ES-I3 (cell line): Measurements from ENCODE around the gene IL2RA.

Source experiments
- H3K36me3 ChIP-seq: 2 replicates; pipeline ENCODE4 v1.6.1; 2013; ENCODE audit warnings: mild to moderate bottlenecking, low read length, control low read depth, moderate library complexity; ENCODE audit not compliant: insufficient read depth
- H3K4me1 ChIP-seq: 2 replicates; pipeline ENCODE4 v1.6.1; 2013; ENCODE audit warnings: mild to moderate bottlenecking, control low read depth, low read length; ENCODE audit not compliant: insufficient read depth
- H3K9ac ChIP-seq: 2 replicates; pipeline ENCODE4 v1.6.1; 2013; ENCODE audit warnings: low read depth, mild to moderate bottlenecking, low read length, moderate library complexity
- H3K9me3 ChIP-seq: 2 replicates; pipeline ENCODE4 v1.6.1; 2013; ENCODE audit warnings: mild to moderate bottlenecking, low read length, moderate library complexity; ENCODE audit not compliant: control insufficient read depth, insufficient read depth

Gene IL2RA

DNA sequence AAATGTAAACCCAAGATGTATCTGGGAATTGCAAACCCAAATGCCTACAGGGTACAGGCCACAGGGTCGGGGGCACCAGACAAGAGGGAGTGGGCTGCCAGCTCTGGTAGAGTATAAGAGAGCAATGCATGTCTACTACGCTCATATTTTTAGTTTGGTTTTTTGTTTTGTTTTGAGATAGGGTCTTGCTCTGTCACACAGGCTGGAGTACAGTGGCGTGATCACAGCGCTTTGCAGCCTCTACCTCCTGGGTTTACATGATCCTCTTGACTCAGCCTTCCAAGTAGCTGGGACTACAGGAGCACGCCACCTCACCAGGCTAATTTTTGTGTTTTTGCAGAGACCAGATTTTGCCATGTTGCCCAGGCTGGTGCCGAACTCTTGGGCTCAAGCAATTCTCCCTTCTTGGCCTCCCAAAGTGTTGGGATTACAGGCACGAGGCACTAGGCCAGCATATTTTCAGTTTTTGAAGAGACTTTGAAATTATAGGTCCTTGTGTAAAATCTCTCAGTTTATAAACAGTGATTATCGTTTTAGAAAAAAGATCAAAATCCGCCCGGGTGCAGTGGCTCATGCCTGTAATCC is 73.7 kb downstream of the IL2RA start:
- no peak overlapping the region for H3K9ac ChIP-seq
- H3K36me3 ChIP-seq = no peaks in the 10 kb centered on the region
- no peaks in the 10 kb centered on the region for H3K4me1 ChIP-seq
- peaks cover 5% of the 10 kb centered on the region; the same call in 1 of the 2 replicates for H3K9me3 ChIP-seq

GRCh38 chr10:5987747-5988146 is 74.4 kb downstream of the IL2RA start:
- Histone ChIP-seq H3K36me3 (no peaks in the 10 kb centered on the region), H3K9ac (no peak overlapping the region), H3K9me3 (0 out of 2 replicates have a peak, but pooled peaks cover 2% of the 10 kb centered on the region), H3K4me1 (no peaks in the 10 kb centered on the region)

DNA sequence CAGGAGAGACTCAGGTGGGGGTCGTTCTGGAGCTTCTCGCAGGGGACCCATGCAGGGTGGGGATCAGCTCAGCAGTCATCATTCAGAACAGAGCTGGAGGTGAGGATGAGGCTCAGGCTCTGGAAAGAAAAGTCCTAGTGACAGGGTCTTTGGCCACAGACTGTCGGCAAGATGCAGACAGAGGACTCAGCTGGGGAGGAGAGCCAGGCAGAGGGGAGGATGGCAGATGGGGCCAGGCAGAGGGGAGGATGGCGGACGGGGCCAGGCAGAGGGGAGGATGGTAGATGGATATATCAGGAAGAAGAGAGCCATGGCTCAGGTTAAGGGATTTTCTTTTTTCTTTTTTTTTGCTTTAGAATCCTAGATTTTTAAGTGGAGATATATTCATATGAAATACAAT is 77.1 kb downstream of the IL2RA start:
- Histone ChIP-seq H3K9me3 (no peaks in the 10 kb centered on the region), H3K36me3 (no peaks in the 10 kb centered on the region), H3K9ac (no peak overlapping the region)

GRCh38 chr10:5983774-5984173 is 78.4 kb downstream of the IL2RA start:
- Histone ChIP-seq H3K36me3 (no peaks in the 10 kb centered on the region), H3K4me1 (no peaks in the 10 kb centered on the region), H3K9ac (no peak overlapping the region), H3K9me3 (no peaks in the 10 kb centered on the region)

More for the DNA sequence above, 77.1 kb downstream of the IL2RA start:
- H3K4me1 ChIP-seq = no peaks in the 10 kb centered on the region

GRCh38 chr10:5981529-5981928 is 80.6 kb downstream of the IL2RA start:
- Histone ChIP-seq H3K4me1 (no peaks in the 10 kb centered on the region), H3K9ac (no peak overlapping the region), H3K36me3 (no peaks in the 10 kb centered on the region), H3K9me3 (no peaks in the 10 kb centered on the region)

- no peaks in the 10 kb centered on the region for H3K4me1 ChIP-seq
- H3K9ac ChIP-seq = peak overlapping the region; percentile 89
- no peaks in the 10 kb centered on the region for H3K36me3 ChIP-seq
- no peaks in the 10 kb centered on the region for H3K9me3 ChIP-seq
Measured at GRCh38 chr10:5978230-5978489, 84.0 kb downstream of the IL2RA start.

DNA sequence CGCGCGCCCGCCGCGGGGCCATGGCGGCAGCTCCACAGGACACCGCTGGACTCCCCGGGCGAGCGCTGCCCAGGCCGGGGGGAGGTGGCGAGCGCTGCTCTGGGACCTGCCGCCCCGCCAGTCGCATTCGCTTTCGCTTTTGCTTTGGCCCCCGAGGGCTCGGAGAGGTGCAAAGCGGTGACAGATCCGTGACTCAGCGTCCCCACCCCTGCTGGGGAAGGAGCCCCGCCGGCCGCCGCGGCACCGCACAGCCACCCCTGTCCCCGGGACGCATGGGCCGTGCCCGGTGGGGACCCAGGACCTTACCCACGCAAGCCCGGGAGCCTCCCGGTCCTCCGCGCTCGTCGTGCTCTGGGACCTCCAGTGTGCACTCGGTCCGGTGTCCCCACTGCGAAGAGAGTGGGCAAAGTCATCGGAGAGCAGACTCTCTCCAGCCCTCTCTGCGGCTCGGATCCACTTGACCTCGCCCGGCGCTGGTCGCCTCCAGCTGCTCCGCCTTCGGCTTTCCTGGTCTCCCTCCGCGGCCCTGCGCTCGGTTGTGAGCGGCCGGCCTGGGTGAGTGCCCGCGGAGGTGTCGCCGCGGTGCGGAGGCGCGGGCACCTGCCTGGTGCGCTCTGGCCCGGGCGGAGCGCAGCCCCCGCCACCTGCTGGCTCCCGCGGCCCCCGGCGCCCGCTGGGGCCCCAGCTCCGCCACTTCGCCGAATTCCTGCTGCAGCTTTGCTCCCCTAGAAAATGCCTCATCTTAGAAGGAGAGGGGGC is 84.5 kb downstream of the IL2RA start, which contains the start of gene IL15RA:
Gene IL15RA, minus strand, starts transcription at position 73 of the 759 bp plus-strand sequence. Its CDS starts 51 bp downstream, at position 22.
- Histone ChIP-seq H3K9me3 (no peaks in the 10 kb centered on the region), H3K36me3 (no peaks in the 10 kb centered on the region), H3K9ac (peak within 1 kb of the TSS; percentile 89), H3K4me1 (no peaks in the 10 kb centered on the region)

DNA sequence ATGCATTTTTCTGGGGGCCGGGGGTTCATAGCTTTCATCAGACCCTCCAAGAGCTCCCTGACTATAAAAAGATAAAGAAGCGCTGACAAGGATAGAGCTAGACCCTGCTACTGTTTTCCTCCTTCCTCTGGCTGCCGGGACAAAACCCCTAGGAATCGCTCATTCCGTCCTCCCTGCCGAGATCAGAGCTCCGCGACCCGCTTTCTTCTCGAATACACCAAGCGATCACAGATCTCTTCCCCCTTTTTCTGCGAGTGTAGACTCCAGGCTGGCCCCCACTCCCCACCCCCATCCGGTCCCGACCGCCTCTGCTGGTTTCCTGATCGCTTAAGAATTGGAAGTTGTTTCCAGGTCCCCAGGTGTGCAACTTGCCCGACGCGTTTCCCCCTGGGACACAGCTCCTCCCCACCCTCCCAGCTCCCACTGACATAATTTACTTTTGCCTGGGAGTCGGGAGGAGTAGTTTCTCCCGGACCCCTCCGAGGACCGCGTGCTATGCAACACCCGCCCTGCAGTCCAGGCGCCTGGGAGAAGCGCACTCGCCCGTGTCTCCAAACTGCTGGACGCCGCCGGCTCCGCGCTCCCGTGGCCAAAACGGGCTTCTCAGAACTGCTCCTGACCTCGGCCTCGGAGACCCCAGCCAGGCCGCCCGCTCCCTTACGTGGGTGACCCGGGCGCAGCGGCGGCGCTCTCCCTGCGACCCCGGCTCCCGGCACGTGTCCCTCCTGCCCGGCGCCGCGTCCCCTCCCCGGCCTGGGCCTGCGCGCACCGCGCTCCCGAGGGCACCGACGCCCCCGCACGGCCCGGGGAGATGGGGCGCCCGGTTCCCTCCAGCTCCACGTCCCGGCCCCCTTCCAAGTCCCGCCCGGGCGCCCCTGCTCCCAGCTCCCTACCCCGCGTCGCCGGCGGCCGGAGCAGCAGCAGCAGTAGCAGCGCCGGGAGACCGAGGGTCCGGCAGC is 85.4 kb downstream of the IL2RA start:
- no peaks in the 10 kb centered on the region for H3K36me3 ChIP-seq
- no peaks in the 10 kb centered on the region for H3K4me1 ChIP-seq
- peak overlapping the region; percentile 89 for H3K9ac ChIP-seq
- H3K9me3 ChIP-seq = no peaks in the 10 kb centered on the region

DNA sequence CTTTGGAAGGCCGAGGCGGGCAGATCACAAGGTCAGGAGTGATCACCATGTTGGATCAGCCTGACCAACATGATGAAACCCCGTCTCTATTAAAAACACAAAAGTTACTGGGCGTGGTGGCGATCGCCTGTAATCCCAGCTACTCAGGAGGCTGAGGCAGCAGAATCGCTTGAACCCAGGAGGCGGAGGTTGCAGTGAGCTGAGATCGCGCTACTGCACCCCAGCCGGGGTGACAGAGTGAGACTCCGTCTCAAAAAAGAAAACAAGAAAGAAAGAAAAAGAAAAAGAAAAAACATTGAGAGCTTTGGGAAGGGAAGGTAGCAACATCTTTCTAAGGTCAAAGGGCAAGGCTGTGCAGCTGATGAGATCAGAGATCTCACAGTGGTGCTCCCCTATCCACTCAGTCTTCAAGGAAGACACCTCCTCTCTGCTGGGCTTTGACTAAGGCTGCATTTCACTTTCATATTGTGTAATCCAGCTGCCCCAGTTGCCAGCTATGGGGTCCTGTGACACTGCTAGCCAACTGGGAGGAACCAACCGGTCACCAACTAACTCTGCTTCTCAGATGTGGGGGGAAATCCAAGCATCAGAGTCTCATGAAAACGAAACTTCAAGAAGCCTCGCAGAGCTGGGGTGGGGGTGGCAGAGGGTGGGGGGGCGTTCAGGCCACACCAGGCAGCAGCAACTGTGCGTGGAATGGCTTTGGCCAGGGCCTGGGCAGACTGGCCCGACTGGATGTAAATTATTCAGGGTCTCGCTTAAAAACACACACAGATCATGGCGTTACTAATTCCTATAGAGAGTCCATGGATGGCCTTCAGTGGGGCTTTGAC is 86.3 kb downstream of the IL2RA start:
- Histone ChIP-seq H3K4me1 (no peaks in the 10 kb centered on the region), H3K36me3 (no peaks in the 10 kb centered on the region), H3K9ac (peak overlapping the region; percentile 89; the same call in 1 of the 2 replicates), H3K9me3 (no peaks in the 10 kb centered on the region)

GRCh38 chr10:5973069-5973468 is 89.1 kb downstream of the IL2RA start:
- H3K4me1 ChIP-seq = no peaks in the 10 kb centered on the region
- H3K9me3 ChIP-seq = no peaks in the 10 kb centered on the region
- H3K36me3 ChIP-seq = no peaks in the 10 kb centered on the region
- no peak overlapping the region for H3K9ac ChIP-seq

GRCh38 chr10:5971886-5972285 is 90.3 kb downstream of the IL2RA start:
- no peaks in the 10 kb centered on the region for H3K9me3 ChIP-seq
- no peaks in the 10 kb centered on the region for H3K36me3 ChIP-seq
- no peaks in the 10 kb centered on the region for H3K4me1 ChIP-seq
- no peak overlapping the region for H3K9ac ChIP-seq

DNA sequence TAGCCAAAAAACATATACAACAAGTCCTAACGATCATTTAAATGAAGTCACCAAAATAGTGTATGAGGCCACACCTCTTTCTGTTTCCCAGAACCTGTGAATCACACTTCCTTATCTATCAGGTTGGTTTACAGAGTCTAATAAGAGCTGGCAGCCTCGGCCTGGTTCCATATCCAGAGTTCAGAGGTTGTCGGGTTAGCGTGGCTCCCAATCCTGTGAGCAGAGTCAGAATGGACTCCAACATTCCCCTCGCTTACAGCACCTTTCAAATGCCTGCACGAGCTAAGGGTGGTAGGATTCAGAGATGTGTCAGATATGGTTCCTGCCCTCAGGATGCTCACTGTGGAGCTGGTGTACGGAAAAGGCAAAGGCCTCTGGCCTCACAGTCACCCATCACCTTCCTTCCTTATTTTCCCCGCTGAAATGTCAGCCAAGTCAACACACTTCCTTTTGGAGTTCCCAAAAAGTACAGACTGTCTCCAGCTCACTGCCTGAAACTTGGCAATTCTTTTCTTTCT is 90.8 kb downstream of the IL2RA start:
- Histone ChIP-seq H3K9me3 (no peaks in the 10 kb centered on the region), H3K36me3 (no peaks in the 10 kb centered on the region), H3K9ac (no peak overlapping the region), H3K4me1 (no peaks in the 10 kb centered on the region)

- H3K36me3 ChIP-seq = no peaks in the 10 kb centered on the region
- no peaks in the 10 kb centered on the region for H3K9me3 ChIP-seq
- no peak overlapping the region for H3K9ac ChIP-seq
- H3K4me1 ChIP-seq = no peaks in the 10 kb centered on the region
Measured at GRCh38 chr10:5970527-5970926, 91.6 kb downstream of the IL2RA start.

DNA sequence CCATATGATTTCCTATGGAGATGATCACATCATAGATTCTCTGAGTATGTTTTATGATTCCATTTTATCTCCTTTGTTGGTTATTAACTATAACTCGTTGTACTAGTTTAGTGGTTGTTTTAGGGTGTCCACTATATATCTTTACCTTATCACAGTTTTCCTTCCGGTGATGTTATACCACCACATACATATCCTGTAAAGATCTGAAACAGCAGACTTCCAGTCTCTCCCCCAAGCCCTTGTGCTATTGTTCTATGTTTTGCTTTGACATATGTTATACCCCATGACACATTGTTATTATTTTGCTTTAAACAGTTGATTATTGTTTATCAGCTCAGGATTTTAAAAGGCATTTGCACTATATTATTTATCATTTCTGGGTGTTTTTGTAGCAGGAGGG is 92.1 kb downstream of the IL2RA start:
- Histone ChIP-seq H3K4me1 (no peaks in the 10 kb centered on the region), H3K9ac (no peak overlapping the region), H3K9me3 (no peaks in the 10 kb centered on the region), H3K36me3 (no peaks in the 10 kb centered on the region)
